Activated CD8-positive, alpha-beta T cell treated with anti-CD3 and anti-CD28 coated beads for 36 hours (primary cell): ENCODE measurements around the gene RBFOX1. TPM values are rescaled to one million over a fixed set of nuclear protein-coding genes. Genes with fewer than 3 reads are reported as not detected.

Experiments used
- ATAC-seq: fragments of 200-7000 bp; cut with Tn5 transposase; one replicate; pipeline ENCODE4 v1.10.0; 2021; ENCODE audit warnings: mild to moderate bottlenecking, moderate library complexity
- CTCF ChIA-PET: fragments of 350-600 bp; sonication (Branson Sonifier 250); formaldehyde crosslinking; loops from one replicate; lab custom pipeline; 2021; ENCODE audit warnings: antibody characterized with exemption; lab: Charles Lee
- POLR2A ChIA-PET: fragments of 350-600 bp; sonication (Branson Sonifier 250); formaldehyde crosslinking; loops from one replicate; lab custom pipeline; 2021; ENCODE audit warnings: antibody characterized with exemption; lab: Charles Lee
- DNase-seq: peaks from one replicate; pipeline ENCODE4 v3.0.0-alpha.2; 2020
- H3K27ac Mint-ChIP-seq: one replicate; pipeline ENCODE4 v1.8.0; 2021; ENCODE audit warnings: mild to moderate bottlenecking, mixed read lengths
- H3K27me3 Mint-ChIP-seq: one replicate; pipeline ENCODE4 v1.8.0; 2021; ENCODE audit warnings: mixed read lengths
- H3K36me3 Mint-ChIP-seq: one replicate; pipeline ENCODE4 v1.8.0; 2021; ENCODE audit warnings: low read depth, mixed read lengths
- H3K4me1 Mint-ChIP-seq: one replicate; pipeline ENCODE4 v1.8.0; 2021; ENCODE audit warnings: low read depth, mixed read lengths
- H3K4me3 Mint-ChIP-seq: one replicate; pipeline ENCODE4 v1.8.0; 2021; ENCODE audit warnings: mild to moderate bottlenecking, moderate library complexity, mixed read lengths
- H3K9me3 Mint-ChIP-seq: one replicate; pipeline ENCODE4 v1.8.0; 2021; ENCODE audit warnings: mixed read lengths
- intact Hi-C: fragments of 100-400 bp; cut with micrococcal nuclease; formaldehyde crosslinking; loops from one replicate; pipeline ENCODE4 v1.10.0; 2022
- total RNA-seq, 2 experiments: library from RNA; stranded (reverse); gene quantifications; one replicate each; pipeline ENCODE4 v1.2.3, GENCODE V29; 2021
- TF ChIP-seq, protein P1 (sequence below): fragments of 200-600 bp; IDR thresholded peaks from one replicate; pipeline ENCODE4 v1.8.0; 2022; ENCODE audit warnings: antibody characterized with exemption, mild to moderate bottlenecking

RBFOX1 gene
- total RNA-seq, 2 experiments from 2014 or later: not detected

- Mint-ChIP-seq H3K27me3 (no peaks in the 10 kb centered on the region), H3K27ac (no peak overlapping the region), H3K4me3 (no peak overlapping the region), H3K9me3 (no peaks in the 10 kb centered on the region), H3K36me3 (no peaks in the 10 kb centered on the region), H3K4me1 (no peaks in the 10 kb centered on the region)
- ATAC-seq: no peak
- POLR2A ChIA-PET: no interaction called here
- TF ChIP-seq, protein P1, sequence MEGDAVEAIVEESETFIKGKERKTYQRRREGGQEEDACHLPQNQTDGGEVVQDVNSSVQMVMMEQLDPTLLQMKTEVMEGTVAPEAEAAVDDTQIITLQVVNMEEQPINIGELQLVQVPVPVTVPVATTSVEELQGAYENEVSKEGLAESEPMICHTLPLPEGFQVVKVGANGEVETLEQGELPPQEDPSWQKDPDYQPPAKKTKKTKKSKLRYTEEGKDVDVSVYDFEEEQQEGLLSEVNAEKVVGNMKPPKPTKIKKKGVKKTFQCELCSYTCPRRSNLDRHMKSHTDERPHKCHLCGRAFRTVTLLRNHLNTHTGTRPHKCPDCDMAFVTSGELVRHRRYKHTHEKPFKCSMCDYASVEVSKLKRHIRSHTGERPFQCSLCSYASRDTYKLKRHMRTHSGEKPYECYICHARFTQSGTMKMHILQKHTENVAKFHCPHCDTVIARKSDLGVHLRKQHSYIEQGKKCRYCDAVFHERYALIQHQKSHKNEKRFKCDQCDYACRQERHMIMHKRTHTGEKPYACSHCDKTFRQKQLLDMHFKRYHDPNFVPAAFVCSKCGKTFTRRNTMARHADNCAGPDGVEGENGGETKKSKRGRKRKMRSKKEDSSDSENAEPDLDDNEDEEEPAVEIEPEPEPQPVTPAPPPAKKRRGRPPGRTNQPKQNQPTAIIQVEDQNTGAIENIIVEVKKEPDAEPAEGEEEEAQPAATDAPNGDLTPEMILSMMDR: no peak
- intact Hi-C loops: no loop called here
- DNase-seq: no peak
- CTCF ChIA-PET: no interaction called here
Observed at GRCh38 chr16:7555459-7555858, 222.8 kb downstream of the RBFOX1 start.

DNA sequence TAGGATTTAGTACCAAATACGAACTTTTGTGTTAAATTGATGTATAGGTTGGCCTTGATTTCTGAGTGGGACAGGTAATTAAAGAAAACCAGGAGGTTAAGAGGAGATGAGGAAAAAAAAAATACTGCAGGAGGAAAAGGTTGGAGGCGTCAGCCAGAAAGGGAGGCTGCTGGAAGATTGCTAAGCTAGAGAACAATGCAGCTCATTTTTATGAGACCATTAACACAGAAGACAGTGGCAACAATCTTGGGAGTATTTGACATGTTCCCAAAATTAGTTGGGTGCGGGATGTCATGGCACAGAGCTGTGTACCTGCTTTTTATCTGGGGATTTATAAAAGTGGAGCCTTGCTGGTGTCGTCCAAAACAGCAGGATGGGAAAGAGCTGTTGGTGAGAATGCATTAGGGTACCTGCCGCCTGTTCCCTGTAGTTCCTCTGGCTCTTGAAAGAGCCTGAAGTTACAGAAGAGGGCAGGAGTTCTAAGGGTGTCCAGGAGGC lies 229.3 kb downstream of the RBFOX1 start:
- H3K4me1 Mint-ChIP-seq: no peaks in the 10 kb centered on the region
- POLR2A ChIA-PET: interaction anchor here (0.6 kb wide), 1 partner anchor 361 kb away, joined by 3 read pairs; no protein-coding TSS in a partner anchor
- ATAC-seq (no peak), DNase-seq (no peak)
- H3K27ac Mint-ChIP-seq: no peak overlapping the region
- intact Hi-C loops: no loop called here
- TF ChIP-seq, protein P1: no peak
- CTCF ChIA-PET: no interaction called here
- peaks cover 7% of the 10 kb centered on the region for H3K9me3 Mint-ChIP-seq
- H3K27me3 Mint-ChIP-seq: no peaks in the 10 kb centered on the region
- no peak overlapping the region for H3K4me3 Mint-ChIP-seq
- no peaks in the 10 kb centered on the region for H3K36me3 Mint-ChIP-seq

- ATAC-seq (no peak), DNase-seq (no peak)
- Mint-ChIP-seq H3K27ac (no peak overlapping the region), H3K4me3 (no peak overlapping the region), H3K4me1 (no peaks in the 10 kb centered on the region), H3K36me3 (no peaks in the 10 kb centered on the region), H3K9me3 (peaks cover 7% of the 10 kb centered on the region), H3K27me3 (no peaks in the 10 kb centered on the region)
- POLR2A ChIA-PET: no interaction called here
- CTCF ChIA-PET: no interaction called here
- TF ChIP-seq, protein P1: no peak
- intact Hi-C loops: no loop called here
Observed at GRCh38 chr16:7566360-7566759, 233.7 kb downstream of the RBFOX1 start.

DNA sequence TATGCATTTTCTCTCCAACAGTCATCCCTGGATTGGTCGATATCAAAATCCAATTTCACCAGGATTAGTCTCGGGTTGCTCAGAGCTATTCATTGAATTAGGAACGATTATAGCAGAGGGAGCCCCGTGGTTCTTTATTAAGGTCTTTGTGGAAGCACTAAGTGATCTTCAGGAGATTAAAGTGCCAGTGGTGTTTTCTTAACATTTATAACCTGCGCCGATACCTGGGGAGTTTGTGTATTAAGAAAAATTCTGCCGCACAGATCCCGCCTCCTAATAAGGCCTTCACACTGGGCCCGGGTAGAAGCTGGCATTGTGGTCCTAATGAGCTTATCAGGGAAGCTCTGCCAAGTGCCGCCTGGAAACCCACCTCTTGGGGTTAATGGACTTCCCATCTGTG lies 238.7 kb downstream of the RBFOX1 start:
- no peaks in the 10 kb centered on the region for H3K36me3 Mint-ChIP-seq
- CTCF ChIA-PET: no interaction called here
- no peaks in the 10 kb centered on the region for H3K4me1 Mint-ChIP-seq
- H3K27me3 Mint-ChIP-seq: no peaks in the 10 kb centered on the region
- no peak overlapping the region for H3K4me3 Mint-ChIP-seq
- DNase-seq: no peak
- intact Hi-C loops: no loop called here
- peaks cover 7% of the 10 kb centered on the region for H3K9me3 Mint-ChIP-seq
- POLR2A ChIA-PET: no interaction called here
- TF ChIP-seq, protein P1: no peak
- no peak for ATAC-seq
- no peak overlapping the region for H3K27ac Mint-ChIP-seq

DNA sequence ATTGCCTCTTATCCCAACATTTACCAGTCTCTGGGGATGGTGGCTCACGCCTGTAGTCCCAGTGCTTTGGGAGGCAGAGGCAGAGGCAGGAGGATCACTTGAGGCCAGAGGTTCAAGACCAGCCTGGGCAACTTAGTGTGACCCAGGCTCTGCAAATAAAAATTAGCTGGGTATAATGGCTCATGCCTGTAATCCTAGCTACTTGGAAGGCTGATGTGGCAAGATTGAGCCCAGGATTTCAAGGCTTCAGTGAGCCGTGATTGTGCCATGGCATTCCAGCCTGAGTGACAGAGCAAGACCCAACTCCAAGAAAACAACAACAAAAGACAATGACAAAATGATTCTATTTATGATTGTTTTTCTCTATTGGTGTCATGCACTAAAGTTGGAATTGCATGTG lies 244.9 kb downstream of the RBFOX1 start:
- no peaks in the 10 kb centered on the region for H3K36me3 Mint-ChIP-seq
- ATAC-seq (no peak), DNase-seq (no peak)
- H3K4me1 Mint-ChIP-seq: no peaks in the 10 kb centered on the region
- H3K27me3 Mint-ChIP-seq: no peaks in the 10 kb centered on the region
- intact Hi-C loops: no loop called here
- no peak overlapping the region for H3K27ac Mint-ChIP-seq
- H3K4me3 Mint-ChIP-seq: no peak overlapping the region
- ChIA-PET POLR2A (no interaction called here), CTCF (no interaction called here)
- H3K9me3 Mint-ChIP-seq: peaks cover 8% of the 10 kb centered on the region
- TF ChIP-seq, protein P1: no peak
